HTERT RPE-1 (cell line): Measurements from ENCODE around the gene RPL22.

Experiments used
- in situ Hi-C: fragments of 300-500 bp; cut with MboI; formaldehyde crosslinking; loops from 4 replicates; pipeline ENCODE4 v1.14.3; 2020; ENCODE audit warnings: low sequenced_read_pairs

RPL22 gene

DNA sequence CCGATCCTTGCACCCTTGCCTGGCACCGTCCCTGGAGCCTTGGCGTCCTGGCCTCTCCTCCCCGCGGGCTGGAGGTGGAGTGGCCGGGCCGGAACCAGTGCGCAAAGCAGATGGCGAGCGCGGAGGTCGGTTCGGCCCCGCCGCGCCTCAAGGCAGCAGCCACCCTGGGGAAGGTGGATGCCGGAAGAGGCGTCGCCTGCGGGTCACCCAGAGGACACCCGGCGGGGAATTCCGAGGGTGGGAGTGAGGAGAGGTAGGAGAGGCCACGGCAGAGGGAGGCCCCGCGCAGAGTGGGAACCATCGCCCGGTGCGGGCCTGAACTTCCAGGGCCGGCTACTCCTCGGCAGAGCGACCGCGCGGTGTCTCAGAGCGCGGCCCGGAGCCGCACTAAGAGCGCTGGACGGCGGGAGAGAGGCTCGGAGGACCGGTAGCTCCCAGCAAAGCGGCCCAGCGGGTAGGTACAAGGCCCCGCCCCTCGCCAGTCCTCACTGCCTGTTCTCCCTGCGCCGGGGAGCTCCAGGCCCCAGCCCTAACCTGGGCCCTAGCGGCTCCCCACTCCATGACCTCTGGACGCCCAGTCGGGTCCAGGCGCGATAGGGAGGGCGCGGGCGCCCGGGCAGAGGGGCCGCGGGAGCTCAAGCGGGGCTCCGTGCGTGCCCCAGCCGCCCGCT lies 6.6 kb upstream of the RPL22 start, which contains the start of gene RNF207:
Gene RNF207 (plus strand): TSS at position 271 of the 671 bp plus-strand sequence. CDS start 417 bp downstream, outside the sequence.
- in situ Hi-C loops, result no loop called here

DNA sequence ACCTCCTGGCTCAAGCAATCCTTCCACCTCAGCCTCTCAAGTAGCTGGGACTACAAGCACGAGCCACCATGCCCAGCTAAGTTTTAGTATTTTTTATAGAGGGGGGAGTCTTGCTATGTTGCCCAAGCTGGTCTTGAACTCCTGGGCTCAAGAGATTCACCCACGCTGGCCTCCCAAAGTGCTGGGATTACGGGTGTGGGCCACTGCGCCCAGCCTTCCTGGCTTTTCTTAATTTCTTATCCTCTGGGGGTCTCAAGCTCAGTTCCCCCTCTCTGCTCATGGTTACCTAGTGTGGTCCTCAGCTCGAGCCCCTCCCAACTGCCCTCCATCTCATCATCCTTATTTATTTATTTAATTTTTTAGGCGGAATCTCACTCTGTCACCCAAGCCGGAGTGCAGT lies 2.9 kb upstream of the RPL22 start:
- in situ Hi-C loops, result no loop called here

DNA sequence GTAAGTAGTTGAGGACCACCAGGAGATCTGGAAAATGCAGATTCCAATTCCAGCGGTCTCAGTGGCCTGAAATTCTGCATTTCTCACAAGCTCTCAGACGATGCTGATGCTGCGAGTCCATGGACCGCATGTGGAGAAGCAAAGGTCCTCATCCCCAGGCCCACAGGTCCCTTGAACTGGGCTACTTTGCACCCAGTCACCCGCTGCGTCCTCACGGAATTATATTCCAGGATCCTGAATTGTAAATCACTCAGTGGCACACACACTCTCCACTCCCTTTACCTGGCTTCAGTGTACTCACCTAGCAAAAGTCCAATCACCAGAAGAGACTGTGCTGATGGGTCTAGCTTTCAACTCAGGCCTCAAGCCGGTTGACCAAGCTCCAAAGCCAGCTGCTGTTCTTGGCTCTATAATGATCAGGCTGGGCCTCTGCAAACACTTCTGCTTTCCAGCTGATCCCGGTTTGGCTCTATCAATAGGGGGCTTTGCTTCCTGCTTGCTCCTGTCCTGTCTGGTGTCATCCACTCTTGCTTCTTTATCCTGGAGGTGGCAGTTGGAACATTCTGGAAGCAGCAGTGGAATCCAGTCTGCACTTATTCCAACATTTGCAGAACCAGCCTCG lies 904 bp upstream of the RPL22 start:
- in situ Hi-C loops, result no loop called here

DNA sequence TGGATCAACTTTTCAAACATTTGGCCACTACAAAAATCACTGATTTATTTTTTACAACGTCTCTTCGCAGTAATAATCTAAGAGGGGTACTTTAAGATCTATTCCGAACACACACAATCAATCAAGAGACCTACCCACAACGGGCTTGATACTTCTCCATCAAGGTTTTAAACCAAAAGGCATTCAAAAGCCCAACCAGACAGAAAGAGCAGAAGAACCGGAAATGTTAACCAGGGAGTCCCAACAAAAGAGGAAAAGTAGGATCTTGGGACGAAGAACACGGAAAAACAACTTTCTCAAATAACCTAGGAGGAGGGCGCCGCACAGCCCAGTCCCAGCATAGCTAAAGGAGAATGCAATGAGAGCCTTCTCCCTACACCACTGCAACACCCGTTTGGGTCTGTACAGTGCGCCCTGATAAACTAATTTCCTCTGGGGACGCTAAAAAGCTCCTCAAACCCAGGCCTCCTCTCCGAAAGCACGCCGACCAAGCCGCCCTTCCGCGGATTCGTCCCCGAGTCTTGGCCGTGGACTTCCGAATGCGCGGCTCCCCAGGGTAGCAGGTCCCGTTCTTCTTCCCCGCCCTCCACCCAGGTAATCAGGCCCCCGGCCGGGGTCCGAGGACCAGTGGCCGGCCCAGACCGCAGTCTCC lies 623 bp downstream of the RPL22 start:
- in situ Hi-C loops, result no loop called here

DNA sequence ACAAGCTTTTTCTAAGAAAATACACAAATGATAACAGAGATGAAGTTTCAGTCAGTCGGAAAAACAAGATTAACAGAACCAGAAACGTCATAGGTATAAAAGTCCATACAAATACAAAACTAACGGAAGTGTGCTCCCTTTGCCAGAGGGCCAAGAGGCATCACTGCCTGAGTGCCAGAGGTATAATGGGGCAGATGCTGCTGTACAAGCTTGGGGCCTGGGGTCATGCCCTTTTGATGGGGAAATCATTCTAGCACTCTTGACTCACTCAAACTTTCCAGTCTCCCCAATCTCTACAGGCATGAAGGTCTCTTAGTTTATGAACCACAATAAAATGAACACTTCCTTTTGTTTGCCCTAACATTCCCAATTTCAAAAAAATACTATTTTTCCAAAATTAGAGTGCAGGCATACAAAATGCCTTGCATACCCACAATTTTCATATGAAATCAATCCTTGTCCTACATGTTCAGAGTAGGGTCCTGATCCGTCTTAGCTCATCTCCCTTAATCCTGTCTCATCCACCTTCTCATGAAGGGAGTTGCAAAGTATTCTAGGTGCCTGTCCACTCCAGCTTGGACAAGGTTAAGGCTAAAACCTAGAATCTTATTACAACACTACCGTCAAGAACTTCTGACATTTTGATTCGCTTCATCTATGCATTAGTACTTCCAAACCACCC lies 1.5 kb downstream of the RPL22 start:
- in situ Hi-C loops, result no loop called here

DNA sequence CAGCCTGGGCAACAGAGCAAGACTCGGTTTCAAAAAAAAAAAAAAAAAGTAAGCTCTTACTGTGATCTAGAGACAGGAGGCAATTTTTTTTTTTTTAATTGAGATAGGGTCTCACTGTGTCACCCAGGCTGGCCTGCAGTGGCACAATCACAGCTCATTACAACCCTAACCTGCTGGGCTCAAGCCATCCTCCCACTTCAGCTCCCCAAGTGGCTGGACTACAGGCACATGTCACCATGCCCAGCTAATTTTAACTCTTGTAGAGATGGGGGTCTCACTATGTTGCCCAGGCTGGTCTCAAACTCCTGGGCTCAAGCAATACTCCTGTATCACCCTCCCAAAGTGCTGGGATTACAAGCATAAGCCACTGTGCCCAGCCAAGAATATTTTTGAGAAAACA lies 7.4 kb downstream of the RPL22 start:
- in situ Hi-C loops, result no loop called here

DNA sequence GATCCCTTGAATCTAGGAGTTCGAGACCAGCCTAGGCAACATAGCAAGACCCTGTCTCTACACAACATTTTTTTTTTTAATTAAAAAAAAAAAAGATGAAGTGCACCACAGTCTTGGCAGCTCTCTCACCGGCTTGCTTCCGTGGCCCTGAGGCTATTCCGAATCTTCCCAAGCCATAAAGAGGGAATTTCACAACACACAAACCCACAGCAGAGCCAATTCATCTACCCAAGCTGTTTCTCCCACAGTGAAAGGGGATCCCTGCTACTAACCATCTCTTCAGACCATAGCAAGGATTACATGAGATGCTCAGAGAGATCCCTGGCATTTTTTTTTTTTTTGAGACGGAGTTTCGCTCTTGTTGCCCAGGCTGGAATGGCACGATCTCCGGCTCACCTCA lies 10.9 kb downstream of the RPL22 start:
- in situ Hi-C loops, result no loop called here

DNA sequence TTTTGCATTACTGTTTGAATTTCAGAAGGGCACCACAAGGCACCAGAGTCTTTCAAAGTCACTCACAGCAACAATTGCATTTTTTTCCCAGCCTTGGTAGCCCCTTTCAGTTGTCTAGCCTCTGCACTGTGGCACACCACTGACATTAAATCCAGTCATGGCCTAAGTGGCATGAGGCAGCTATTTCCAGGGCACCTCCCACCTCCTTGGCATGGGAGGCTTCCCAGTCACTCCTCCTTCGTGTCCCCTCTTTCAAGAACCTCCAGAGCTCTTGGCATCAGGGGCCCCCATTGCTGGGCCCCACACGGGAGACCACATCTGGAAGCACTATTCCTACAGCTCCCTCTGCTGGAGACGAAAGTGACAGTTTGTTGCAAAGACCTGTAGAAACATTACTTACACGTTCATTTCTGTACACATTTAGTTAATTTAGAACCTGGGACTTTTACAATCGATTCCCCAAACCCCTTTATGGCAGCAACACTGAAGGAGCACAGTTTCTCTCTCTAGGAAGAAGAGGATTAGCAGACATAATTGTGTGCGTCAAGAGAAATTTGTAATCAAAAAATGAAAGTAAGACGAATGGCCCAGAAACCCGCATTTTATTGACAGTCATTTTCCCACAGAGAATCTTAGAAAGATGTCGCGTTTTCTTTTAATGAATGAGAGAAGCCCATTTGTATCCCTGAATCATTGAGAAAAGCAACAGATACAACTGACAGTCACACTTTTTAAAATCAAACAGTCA lies 13.6 kb downstream of the RPL22 start:
- in situ Hi-C loops, result no loop called here

DNA sequence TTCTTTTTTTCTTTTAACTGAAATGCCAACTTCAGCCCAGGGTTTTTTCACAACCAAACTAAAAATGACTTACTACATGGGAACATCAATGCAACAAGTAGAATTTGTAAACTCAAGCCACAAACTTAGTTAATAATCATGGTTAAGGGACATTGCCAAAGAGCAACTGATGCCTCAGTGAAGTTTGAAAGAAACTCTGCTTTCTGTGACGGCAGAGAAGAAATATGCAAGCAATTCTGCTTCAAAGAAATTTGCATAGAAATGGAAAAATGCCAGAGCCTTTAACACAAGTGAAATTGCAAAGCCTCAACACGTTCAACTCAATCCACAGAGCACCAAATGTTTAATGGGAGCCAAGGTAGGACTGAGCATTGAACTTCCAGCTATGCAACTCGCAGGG lies 14.2 kb downstream of the RPL22 start:
- in situ Hi-C loops, result no loop called here

DNA sequence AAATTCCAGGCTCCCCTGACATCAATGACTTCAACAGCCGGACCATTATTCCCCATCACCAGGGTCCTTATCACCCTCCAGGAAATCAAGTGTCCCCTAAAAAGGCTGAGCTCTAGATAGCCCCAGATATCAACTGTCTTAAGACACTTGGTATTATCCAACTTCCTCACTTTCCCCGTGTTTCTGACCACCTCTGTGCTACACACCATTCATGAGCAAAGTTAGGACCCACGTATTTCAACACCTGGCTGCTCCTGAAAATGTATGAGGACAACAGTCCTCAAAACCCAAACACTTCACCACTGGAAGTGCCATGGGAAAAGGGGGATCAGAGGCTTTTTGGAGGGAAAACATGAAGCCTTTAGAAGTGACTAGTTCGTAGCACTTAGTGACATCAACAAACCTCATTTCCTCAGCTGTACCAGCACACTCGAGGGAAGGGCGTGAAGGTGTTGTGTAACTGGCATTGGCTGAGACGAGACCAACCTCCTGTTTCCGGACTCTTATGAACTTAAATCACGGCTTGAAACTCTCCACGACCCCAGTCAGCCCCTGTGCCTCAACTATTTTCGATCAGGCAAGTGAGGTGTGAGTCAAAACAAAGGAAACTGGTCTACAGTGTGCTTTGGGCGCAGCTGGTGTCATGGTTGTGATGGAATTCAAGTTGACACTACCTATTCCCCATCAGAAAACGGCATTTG lies 15.2 kb downstream of the RPL22 start:
- in situ Hi-C loops, result no loop called here

DNA sequence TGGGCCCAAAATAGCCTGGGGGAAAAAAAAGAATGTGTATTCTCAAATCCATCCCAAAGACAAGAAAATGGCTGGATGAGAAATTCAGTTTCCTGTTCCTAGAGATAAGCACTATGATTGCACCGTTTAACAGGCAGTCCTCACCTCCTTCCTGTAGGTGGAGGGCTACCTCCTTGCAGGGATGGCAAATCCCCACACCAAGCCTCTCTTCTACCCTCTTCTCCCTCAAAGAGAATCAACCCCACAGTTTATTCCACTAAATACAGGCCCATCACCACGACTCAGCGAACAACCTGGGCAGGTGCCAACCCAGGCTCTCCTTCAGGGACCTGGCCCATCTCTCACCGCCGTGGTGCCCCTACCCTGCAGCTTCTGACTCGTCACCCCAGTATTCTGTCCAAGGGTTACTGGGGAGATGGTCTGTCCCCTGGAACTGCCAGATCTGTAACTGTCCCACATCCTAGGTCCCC lies 15.8 kb downstream of the RPL22 start:
- in situ Hi-C loops, result no loop called here

DNA sequence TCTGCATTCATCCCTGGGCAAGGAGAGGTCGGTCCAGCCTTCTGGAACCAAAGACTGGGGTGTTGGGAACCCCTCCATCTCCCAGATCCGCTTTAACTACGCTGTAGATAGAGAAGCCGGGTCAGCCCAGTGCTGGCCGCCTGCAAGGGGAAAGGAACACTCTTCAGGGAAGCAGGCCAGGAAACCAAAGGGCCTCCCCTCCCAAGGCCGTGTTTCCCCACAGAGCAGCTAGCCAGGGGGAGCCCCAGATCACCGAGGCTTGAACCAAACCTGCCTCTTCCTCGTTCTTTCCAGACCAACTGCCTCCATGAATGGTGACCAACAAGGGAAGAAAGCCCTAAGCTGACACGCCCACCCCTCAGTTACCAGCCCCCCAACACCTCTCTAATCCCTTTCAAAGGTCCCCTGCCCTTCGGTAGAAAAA lies 18.0 kb downstream of the RPL22 start:
- in situ Hi-C loops, result no loop called here

DNA sequence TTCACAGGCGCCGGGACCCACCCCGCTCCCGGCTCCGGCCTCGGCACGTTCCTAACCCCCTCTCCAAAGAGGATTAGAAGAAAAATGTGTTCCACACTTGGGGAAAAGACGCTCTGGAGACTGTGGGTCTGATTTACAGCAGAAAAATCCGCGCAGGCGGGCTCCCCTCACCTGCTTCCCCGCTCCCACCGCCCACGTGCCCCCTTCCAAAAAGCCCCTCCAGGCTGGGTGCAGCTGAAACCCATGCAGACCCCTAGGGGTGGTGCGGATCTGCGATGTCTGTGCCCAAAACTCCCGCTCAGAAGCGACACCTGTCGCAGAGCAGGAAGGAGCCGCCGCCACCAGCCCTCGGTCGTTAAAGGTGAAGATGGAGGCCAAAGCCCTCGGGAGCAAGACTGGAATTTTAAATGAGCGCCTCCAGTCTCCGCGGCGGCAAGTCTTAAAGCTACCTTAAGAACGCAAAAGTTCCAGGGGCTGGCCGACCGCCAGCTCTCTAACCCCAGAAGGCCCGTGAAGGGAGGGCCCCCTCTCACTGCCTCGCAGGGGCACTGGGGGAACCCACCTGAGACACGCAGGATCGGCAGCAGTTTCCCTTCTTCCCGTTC lies 18.6 kb downstream of the RPL22 start:
- in situ Hi-C loops, result no loop called here

DNA sequence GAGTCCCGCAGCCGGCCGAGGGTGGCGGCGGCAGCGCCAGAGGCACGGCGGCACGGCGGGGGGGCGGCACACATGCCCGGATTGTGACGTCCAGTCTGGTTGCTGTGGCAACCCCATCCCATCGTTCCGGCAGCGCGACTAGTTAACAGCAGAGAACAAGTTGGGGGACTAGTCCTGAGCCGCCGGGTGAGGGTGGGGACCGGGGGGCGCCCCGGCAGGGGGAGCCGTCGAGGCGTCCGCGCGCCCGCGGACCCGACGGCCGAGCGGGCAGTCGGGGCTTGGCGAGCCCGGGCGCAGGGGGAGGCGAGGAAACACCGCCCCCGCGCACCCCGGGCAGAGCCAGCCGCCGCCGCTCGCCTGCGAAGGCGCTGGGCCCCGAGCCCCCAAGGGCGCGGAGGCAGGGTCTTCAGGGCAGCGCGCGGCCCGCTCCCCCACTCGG lies 19.1 kb downstream of the RPL22 start, which contains the start of gene CHD5:
Gene CHD5 (minus strand): TSS at position 54 of the 439 bp plus-strand sequence. CDS start 298 bp downstream, outside the sequence.
- in situ Hi-C loops, result no loop called here

DNA sequence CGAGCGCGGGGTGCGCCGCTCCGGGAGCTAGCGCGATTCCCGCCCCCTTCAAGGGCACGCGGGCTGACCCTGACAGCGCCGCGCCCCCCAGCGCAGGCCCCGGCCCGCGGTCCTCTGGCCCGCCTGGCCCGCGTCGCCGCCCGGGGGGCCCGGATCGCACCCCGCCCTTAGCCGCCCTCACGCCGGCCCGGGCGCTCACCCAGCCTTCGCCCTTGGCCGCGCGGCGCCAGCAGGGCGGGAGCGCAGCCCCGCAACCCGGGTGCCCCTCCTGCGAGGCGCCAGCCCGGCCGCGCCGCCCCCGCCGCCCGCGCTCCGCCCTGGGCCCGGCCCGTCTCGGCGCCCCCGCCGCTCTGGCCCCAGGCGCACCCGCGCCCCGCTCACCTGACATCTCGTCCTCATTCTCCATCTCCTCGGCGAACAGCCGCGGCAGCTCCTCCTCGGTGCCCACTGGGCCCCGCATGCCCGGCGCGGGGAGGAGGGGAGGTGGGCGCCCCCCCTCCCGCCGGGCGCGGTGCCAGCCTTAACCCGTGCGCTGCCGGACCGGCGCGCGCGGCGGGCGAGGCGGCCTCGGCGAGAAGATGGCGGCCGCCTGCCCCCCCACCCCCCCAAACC lies 19.7 kb downstream of the RPL22 start:
- in situ Hi-C loops, result no loop called here

DNA sequence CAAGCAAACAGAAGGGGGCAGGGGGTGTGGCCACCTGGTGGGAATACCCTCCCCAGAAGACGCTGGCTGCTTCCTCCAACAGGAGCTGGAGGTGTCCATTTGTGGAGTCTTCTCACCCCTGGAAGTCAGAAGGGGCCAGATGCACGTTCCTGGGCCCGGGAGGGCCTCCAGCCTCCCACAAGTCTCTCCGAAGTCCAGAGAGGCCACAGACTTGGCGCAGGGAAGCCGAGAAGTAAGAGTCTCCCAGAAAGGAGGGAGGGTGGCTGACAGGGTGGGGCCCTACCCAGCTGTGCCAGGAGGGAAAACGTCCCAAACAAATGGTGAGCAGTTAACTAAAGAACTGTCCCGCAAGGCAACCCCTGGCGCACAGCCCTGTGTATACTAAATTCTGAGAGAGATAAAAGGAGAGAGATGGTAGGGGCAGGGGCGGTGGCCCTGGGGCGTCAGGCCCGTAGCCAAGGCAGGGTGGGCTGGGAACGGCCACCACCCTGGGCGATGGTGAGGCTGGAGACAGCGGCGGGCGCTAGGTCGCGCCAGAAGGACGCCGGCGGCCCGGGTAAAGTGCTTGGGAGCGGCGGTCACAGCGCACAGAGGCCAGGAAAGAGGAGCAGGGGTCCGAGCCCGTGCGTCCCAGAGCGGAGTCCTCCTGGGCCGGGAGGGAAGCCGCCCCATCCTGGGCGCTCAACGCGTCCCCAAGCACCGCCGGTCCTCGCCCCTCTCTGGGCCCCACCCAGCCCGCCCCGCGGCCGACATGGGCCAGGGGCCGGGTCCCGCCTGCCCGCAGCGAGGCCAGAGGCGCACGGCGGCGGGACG lies 20.4 kb downstream of the RPL22 start:
- in situ Hi-C loops, result no loop called here

DNA sequence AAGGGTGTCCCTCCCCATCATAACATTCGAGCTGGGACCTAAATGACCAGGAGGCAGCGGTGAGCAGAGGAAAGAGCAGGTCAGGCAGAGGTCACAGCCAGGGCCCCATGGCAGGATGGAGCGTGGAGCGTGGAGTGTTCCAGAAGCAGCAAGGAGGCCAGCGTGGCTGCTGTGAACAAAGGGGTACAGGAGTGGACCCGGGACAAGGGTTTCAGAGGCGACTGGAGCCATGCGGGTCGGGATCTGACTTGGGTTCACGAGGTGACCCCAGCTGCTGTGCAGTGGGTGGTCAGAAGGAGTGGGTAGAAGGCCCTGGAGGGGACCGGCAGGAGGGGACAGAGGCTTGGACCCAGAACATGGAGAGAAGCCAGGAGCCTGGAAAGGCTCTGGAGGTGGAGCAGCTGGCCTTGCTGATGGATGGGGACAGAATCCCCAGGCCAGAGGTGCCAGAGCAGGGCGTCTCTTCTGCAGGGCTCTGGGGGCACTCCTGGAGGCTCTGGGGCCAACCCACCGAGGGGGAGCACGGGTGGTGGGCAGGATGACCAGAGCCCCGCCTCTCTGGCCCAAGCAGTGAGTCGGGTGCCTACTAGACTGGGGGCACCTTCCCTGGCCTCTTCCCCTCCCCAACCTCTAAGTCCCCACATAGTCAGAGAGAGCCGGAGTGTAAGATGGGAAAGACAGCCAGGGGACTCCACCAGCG lies 21.6 kb downstream of the RPL22 start:
- in situ Hi-C loops, result no loop called here

DNA sequence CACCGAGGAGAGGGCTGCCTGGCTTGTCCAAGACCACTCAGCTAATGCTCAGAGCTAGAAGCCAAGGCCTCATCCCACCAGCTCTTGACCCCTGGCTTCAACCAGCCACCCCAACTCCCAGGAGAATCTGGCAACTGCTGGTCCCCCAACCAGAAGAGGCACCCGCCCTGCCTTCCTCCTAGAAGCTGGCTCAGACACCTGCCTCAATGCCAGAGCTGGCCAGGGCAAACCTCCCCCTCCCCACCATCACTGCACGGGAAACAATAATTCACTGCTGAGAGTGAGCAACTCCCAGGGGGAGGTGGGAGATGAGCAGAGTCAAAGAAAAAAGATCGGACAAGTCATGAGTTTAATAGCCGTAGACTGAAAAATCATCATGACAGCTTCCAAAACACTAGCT lies 22.6 kb downstream of the RPL22 start:
- in situ Hi-C loops, result no loop called here
